H9 (cell line): Measurements from ENCODE around the gene RSU1. TPM values are rescaled to one million over a fixed set of nuclear protein-coding genes. Genes with fewer than 3 reads are reported as not detected.

Experiments used
- DNase-seq: peaks from one replicate; pipeline ENCODE4 v3.0.0-alpha.2; 2017
- H2AFZ ChIP-seq: one replicate; pipeline ENCODE4 v1.6.1; 2013; ENCODE audit warnings: mild to moderate bottlenecking, low read length, control low read depth, moderate library complexity
- H2AK5ac ChIP-seq: 2 replicates; pipeline ENCODE4 v1.6.1; 2013; ENCODE audit warnings: low read length, control low read depth, mixed read lengths; ENCODE audit not compliant: insufficient read length
- H2BK120ac ChIP-seq: one replicate; pipeline ENCODE4 v1.6.1; 2013; ENCODE audit warnings: low read depth, mild to moderate bottlenecking, low read length, control low read depth, inconsistent platforms; ENCODE audit not compliant: poor library complexity, severe bottlenecking
- H2BK12ac ChIP-seq: 2 replicates; pipeline ENCODE4 v1.6.1; 2013; ENCODE audit warnings: low read length, control low read depth, mixed read lengths, low read depth; ENCODE audit not compliant: insufficient read length
- H2BK15ac ChIP-seq: 2 replicates; pipeline ENCODE4 v1.6.1; 2013; ENCODE audit warnings: low read depth, low read length, control low read depth
- H2BK20ac ChIP-seq: one replicate; pipeline ENCODE4 v1.6.1; 2013; ENCODE audit warnings: low read depth, mild to moderate bottlenecking, low read length, control low read depth, inconsistent platforms; ENCODE audit not compliant: poor library complexity, severe bottlenecking
- H2BK5ac ChIP-seq: 2 replicates; pipeline ENCODE4 v1.6.1; 2013; ENCODE audit warnings: low read length, control low read depth, mixed read lengths; ENCODE audit not compliant: insufficient read length
- H3K14ac ChIP-seq: 2 replicates; pipeline ENCODE4 v1.6.1; 2013; ENCODE audit warnings: low read length, control low read depth; ENCODE audit not compliant: insufficient read depth
- H3K18ac ChIP-seq: 2 replicates; pipeline ENCODE4 v1.6.1; 2013; ENCODE audit warnings: low read depth, mild to moderate bottlenecking, mixed read lengths, low read length, control low read depth; ENCODE audit not compliant: insufficient read length
- H3K23ac ChIP-seq: 2 replicates; pipeline ENCODE4 v1.6.1; 2013; ENCODE audit warnings: low read length, control low read depth, mixed read lengths, low read depth; ENCODE audit not compliant: insufficient read length
- H3K23me2 ChIP-seq: 2 replicates; pipeline ENCODE4 v1.6.1; 2013; ENCODE audit warnings: low read depth, mild to moderate bottlenecking, mixed read lengths, low read length, control low read depth; ENCODE audit not compliant: insufficient read length, poor library complexity, severe bottlenecking
- H3K27ac ChIP-seq: 2 replicates; pipeline ENCODE4 v1.5.1; 2013; ENCODE audit warnings: low read length, control low read depth, mixed read lengths, low read depth; ENCODE audit not compliant: insufficient read length
- H3K27me3 ChIP-seq: 2 replicates; pipeline ENCODE4 v1.6.1; 2013; ENCODE audit warnings: low read length, control low read depth, inconsistent platforms; ENCODE audit not compliant: insufficient read depth
- H3K4ac ChIP-seq: 2 replicates; pipeline ENCODE4 v1.6.1; 2013; ENCODE audit warnings: low read depth, mild to moderate bottlenecking, control low read depth, inconsistent platforms, low read length, moderate library complexity
- H3K4me1 ChIP-seq: 2 replicates; pipeline ENCODE4 v1.6.1; 2013; ENCODE audit warnings: low read length, control low read depth, inconsistent platforms; ENCODE audit not compliant: insufficient read depth
- H3K4me2 ChIP-seq: 2 replicates; pipeline ENCODE4 v1.6.1; 2013; ENCODE audit warnings: low read length, control low read depth, mixed read lengths; ENCODE audit not compliant: insufficient read length, insufficient read depth
- H3K56ac ChIP-seq: 2 replicates; pipeline ENCODE4 v1.6.1; 2013; ENCODE audit warnings: low read depth, mild to moderate bottlenecking, mixed read lengths, low read length, control low read depth; ENCODE audit not compliant: insufficient read length
- H3K79me1 ChIP-seq: 2 replicates; pipeline ENCODE4 v1.6.1; 2013; ENCODE audit warnings: low read depth, mild to moderate bottlenecking, moderate library complexity, low read length, control low read depth, inconsistent platforms; ENCODE audit not compliant: insufficient read depth, poor library complexity, severe bottlenecking
- H3K79me2 ChIP-seq: 2 replicates; pipeline ENCODE4 v1.6.1; 2013; ENCODE audit warnings: low read length, control low read depth, inconsistent platforms; ENCODE audit not compliant: insufficient read depth
- H3K9ac ChIP-seq: 2 replicates; pipeline ENCODE4 v1.6.1; 2013; ENCODE audit warnings: low read length, control low read depth, mixed read lengths; ENCODE audit not compliant: insufficient read length; ENCODE audit errors: extremely low read depth
- H3K9me3 ChIP-seq: one replicate; pipeline ENCODE4 v1.6.1; 2013; ENCODE audit warnings: low read depth, low read length, inconsistent platforms; ENCODE audit not compliant: control insufficient read depth
- H3T11ph ChIP-seq: one replicate; pipeline ENCODE4 v1.6.1; 2013; ENCODE audit warnings: mild to moderate bottlenecking, low read length, control low read depth, inconsistent platforms
- H4K20me1 ChIP-seq: one replicate; pipeline ENCODE4 v1.6.1; 2013; ENCODE audit not compliant: control insufficient read depth, insufficient read length, insufficient read depth
- H4K5ac ChIP-seq: 2 replicates; pipeline ENCODE4 v1.6.1; 2013; ENCODE audit warnings: low read depth, mild to moderate bottlenecking, mixed read lengths, low read length, control low read depth; ENCODE audit not compliant: insufficient read length
- H4K8ac ChIP-seq: replicated peaks from 2 replicates; pipeline ENCODE4 v1.6.1; 2013; ENCODE audit warnings: low read length, control low read depth, mixed read lengths, low read depth; ENCODE audit not compliant: insufficient read length
- H4K91ac ChIP-seq: 2 replicates; pipeline ENCODE4 v1.6.1; 2013; ENCODE audit warnings: low read depth, mild to moderate bottlenecking, moderate library complexity, mixed read lengths, low read length, control low read depth; ENCODE audit not compliant: insufficient read length
- H3K27ac Mint-ChIP-seq, 3 experiments: 2 replicates in 2 of 3; 3 replicates in 1 of 3; pipeline ENCODE4 v1.8.0; 2020 to 2021; ENCODE audit warnings: mixed read lengths in 3 of 3, mild to moderate bottlenecking in 1 of 3, moderate library complexity in 1 of 3
- H3K27me3 Mint-ChIP-seq: 2 replicates; pipeline ENCODE4 v1.8.0; 2021; ENCODE audit warnings: low read depth, mild to moderate bottlenecking, moderate library complexity, mixed read lengths
- H3K36me3 Mint-ChIP-seq, 3 experiments: 2 replicates in 2 of 3; 3 replicates in 1 of 3; pipeline ENCODE4 v1.8.0; 2020 to 2021; ENCODE audit warnings: low read depth in 3 of 3, mixed read lengths in 3 of 3; ENCODE audit not compliant: insufficient read depth in 1 of 3
- H3K4me1 Mint-ChIP-seq, 2 experiments: 2 replicates each; pipeline ENCODE4 v1.8.0; 2020; ENCODE audit warnings: mixed read lengths in 2 of 2
- H3K4me3 Mint-ChIP-seq, 2 experiments: 2 replicates in 1 of 2; 3 replicates in 1 of 2; pipeline ENCODE4 v1.8.0; 2020 to 2021; ENCODE audit warnings: mild to moderate bottlenecking in 2 of 2, mixed read lengths in 2 of 2, moderate library complexity in 1 of 2
- H3K9me3 Mint-ChIP-seq, 2 experiments: 2 replicates in 1 of 2; 3 replicates in 1 of 2; pipeline ENCODE4 v1.8.0; 2020; ENCODE audit warnings: mild to moderate bottlenecking in 2 of 2, mixed read lengths in 2 of 2, moderate library complexity in 1 of 2
- CTCF ChIP-seq: fragments of 200-600 bp; sonication (generic); conservative IDR thresholded peaks from 3 replicates; pipeline ENCODE4 v1.8.0; 2021; ENCODE audit warnings: antibody characterized with exemption, mild to moderate bottlenecking
- WGBS: extraction: QIAGEN DNeasy Blood & Tissue Kit; methylation state at CpG from one replicate; pipeline ENCODE4 v1.1.7; 2013; ENCODE audit warnings: missing lambda C conversion rate, low lambda C conversion rate, mixed read lengths; ENCODE audit not compliant: insufficient read length; ENCODE audit errors: extremely low coverage; 5-methylcytosine and 5-hydroxymethylcytosine counted together
- total RNA-seq: library from RNA; stranded (reverse); gene quantifications from 2 replicates; pipeline ENCODE4 v1.2.1, GENCODE V29; 2021

Gene RSU1
- total RNA-seq, 1 experiment from 2014 or later = 59.4 TPM

DNA sequence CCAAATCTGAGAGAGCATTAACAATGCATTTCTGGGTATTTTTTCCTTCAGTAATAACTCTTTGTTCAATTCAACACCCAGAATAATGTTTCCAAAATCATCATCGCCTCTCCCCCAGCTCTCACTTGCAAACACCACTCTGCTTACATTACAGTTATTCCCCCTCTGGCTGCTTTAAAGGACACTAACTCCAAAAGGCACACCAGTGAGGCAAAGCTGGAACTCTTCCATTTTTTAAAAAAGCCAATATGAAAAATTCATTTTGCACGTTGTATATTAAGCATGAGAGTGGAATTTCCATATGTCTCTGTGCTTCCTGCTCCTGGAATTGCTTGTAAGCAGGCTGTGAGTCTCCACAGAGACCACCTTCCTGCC, 204.3 kb downstream of the RSU1 start:
- Mint-ChIP-seq H3K4me3 (no peak overlapping the region), H3K27ac (no peak overlapping the region), H3K9me3 (peaks cover 14 to 17% of the 10 kb centered on the region in 2 experiments), H3K36me3 (no peaks in the 10 kb centered on the region; a peak in 2 of 7 replicates), H3K27me3 (no peaks in the 10 kb centered on the region), H3K4me1 (peaks cover 0 to 2% of the 10 kb centered on the region in 2 experiments; a peak in 1 of 4 replicates)
- Histone ChIP-seq H4K5ac (no peak overlapping the region), H3K56ac (no peak overlapping the region), H4K8ac (no peak overlapping the region), H2AK5ac (no peak overlapping the region), H3K9ac (no peak overlapping the region), H2BK20ac (no peak overlapping the region), H3K18ac (no peak overlapping the region), H3K23me2 (no peaks in the 10 kb centered on the region), H3K79me2 (no peaks in the 10 kb centered on the region), H2BK5ac (no peak overlapping the region), H3K14ac (no peak overlapping the region), H3K4me2 (no peak overlapping the region), H4K20me1 (no peaks in the 10 kb centered on the region), H3K23ac (no peak overlapping the region), H3K4ac (no peak overlapping the region), H2BK12ac (no peak overlapping the region), H2BK120ac (no peak overlapping the region), H3K9me3 (no peaks in the 10 kb centered on the region), H2BK15ac (no peak overlapping the region), H3K27ac (no peak overlapping the region), H2AFZ (no peak overlapping the region), H3T11ph (no peak overlapping the region), H3K4me1 (no peaks in the 10 kb centered on the region), H4K91ac (no peak overlapping the region), H3K79me1 (no peaks in the 10 kb centered on the region), H3K27me3 (no peaks in the 10 kb centered on the region)
- DNase-seq = no peak
- TF ChIP-seq CTCF = no peak
- no CpG with 5 or more reads among the region's 2 CpGs for WGBS
